HG03378 (cell line): ENCODE data around the gene PRKAR2A.
"Not testable (repeated sequence)": the region's sequence is repeated elsewhere in the genome, so short reads cannot be mapped to it uniquely, and the experiment has no call there.

ENCODE experiments used
- ATAC-seq: cut with Tn5 transposase; IDR thresholded peaks from one replicate; pipeline ENCODE4 v1.9.1; 2021; ENCODE audit warnings: mild to moderate bottlenecking, moderate library complexity; ENCODE audit not compliant: unreplicated experiment

Gene PRKAR2A

GRCh38 chr3:48782046-48782445 is 65.6 kb downstream of the PRKAR2A start:
- ATAC-seq: no peak

GRCh38 chr3:48778565-48778964 is 69.1 kb downstream of the PRKAR2A start:
- ATAC-seq: not testable (repeated sequence)

GRCh38 chr3:48776854-48777253 is 70.8 kb downstream of the PRKAR2A start:
- no peak for ATAC-seq

GRCh38 chr3:48770192-48770502 is 77.5 kb downstream of the PRKAR2A start:
- no peak for ATAC-seq

GRCh38 chr3:48765376-48765775 is 82.3 kb downstream of the PRKAR2A start:
- no peak for ATAC-seq

GRCh38 chr3:48762816-48763215 is 84.9 kb downstream of the PRKAR2A start:
- ATAC-seq: no peak

GRCh38 chr3:48759991-48760540 is 87.6 kb downstream of the PRKAR2A start:
- not testable (repeated sequence) for ATAC-seq

- ATAC-seq: not testable (repeated sequence)
Measured at GRCh38 chr3:48759531-48759930, 88.1 kb downstream of the PRKAR2A start.

GRCh38 chr3:48759071-48759470 is 88.6 kb downstream of the PRKAR2A start:
- no peak for ATAC-seq

GRCh38 chr3:48756640-48757039 is 91.0 kb downstream of the PRKAR2A start:
- ATAC-seq: no peak

GRCh38 chr3:48750856-48751255 is 96.8 kb downstream of the PRKAR2A start:
- no peak for ATAC-seq

GRCh38 chr3:48748754-48749153 is 98.9 kb downstream of the PRKAR2A start:
- no peak for ATAC-seq

- ATAC-seq: no peak
Measured at GRCh38 chr3:48747706-48748105, 100.0 kb downstream of the PRKAR2A start.

- ATAC-seq: no peak
Measured at GRCh38 chr3:48747015-48747615, 100.6 kb downstream of the PRKAR2A start.

GRCh38 chr3:48743773-48744172 is 103.9 kb downstream of the PRKAR2A start:
- ATAC-seq: no peak

- not testable (repeated sequence) for ATAC-seq
Measured at GRCh38 chr3:48741226-48741625, 106.4 kb downstream of the PRKAR2A start.

GRCh38 chr3:48739955-48740823 is 107.5 kb downstream of the PRKAR2A start:
- ATAC-seq: no peak

GRCh38 chr3:48739617-48739954 is 108.1 kb downstream of the PRKAR2A start:
- no peak for ATAC-seq

- no peak for ATAC-seq
Measured at GRCh38 chr3:48738926-48739616, 108.6 kb downstream of the PRKAR2A start.

GRCh38 chr3:48738144-48738536 is 109.5 kb downstream of the PRKAR2A start:
- ATAC-seq: no peak

GRCh38 chr3:48735075-48735767 is 112.5 kb downstream of the PRKAR2A start:
- not testable (repeated sequence) for ATAC-seq
